K562 (cell line): ENCODE data around the gene FAAP100. TPM values are rescaled to one million over a fixed set of nuclear protein-coding genes. Genes with fewer than 3 reads are reported as not detected.

Experiments
- BCL6 ChIP-seq: fragments of 250-450 bp; sonication (Bioruptor Pico); IDR thresholded peaks from 2 replicates; pipeline ENCODE4 v1.4.0; 2020
- BHLHE40 ChIP-seq: IDR thresholded peaks from 2 replicates; pipeline ENCODE4 v1.6.1; 2011; ENCODE audit warnings: low read length, improper control_type of control experiment
- CBFA2T2 ChIP-seq: fragments of 450-650 bp; conservative IDR thresholded peaks from 2 replicates; pipeline ENCODE4 v1.6.1; 2017; ENCODE audit warnings: mild to moderate bottlenecking
- CEBPZ ChIP-seq: fragments of 150-350 bp; IDR thresholded peaks from 2 replicates; pipeline ENCODE4 v1.6.1; 2014; ENCODE audit warnings: low read depth, mild to moderate bottlenecking, low read length, borderline replicate concordance
- DPF2 ChIP-seq: fragments of 450-650 bp; IDR thresholded peaks from 2 replicates; pipeline ENCODE4 v1.6.1; 2016
- ESRRB ChIP-seq: fragments of 250-450 bp; sonication (Bioruptor Pico); IDR thresholded peaks from 2 replicates; pipeline ENCODE4 v1.5.0; 2020; ENCODE audit warnings: mild to moderate bottlenecking, moderate library complexity, borderline replicate concordance
- HOMEZ ChIP-seq: fragments of 250-450 bp; sonication (Bioruptor Pico); IDR thresholded peaks from 2 replicates; pipeline ENCODE4 v1.4.0; 2020; ENCODE audit warnings: mild to moderate bottlenecking, moderate library complexity
- KAT7 ChIP-seq: sonication (generic); formaldehyde crosslinking; IDR thresholded peaks from 2 replicates; pipeline ENCODE4 v1.8.0; 2022; ENCODE audit warnings: missing genetic modification reagents, mild to moderate bottlenecking, borderline replicate concordance
- NKRF ChIP-seq: fragments of 450-650 bp; IDR thresholded peaks from 2 replicates; pipeline ENCODE4 v1.6.1; 2016; ENCODE audit warnings: borderline replicate concordance
- RBM22 ChIP-seq: fragments of 200-400 bp; formaldehyde crosslinking; IDR thresholded peaks from 2 replicates; pipeline ENCODE4 v1.6.1; 2018; ENCODE audit warnings: low read length, low read depth; ENCODE audit not compliant: poor library complexity, severe bottlenecking
- RCOR1 ChIP-seq, 2 experiments: IDR thresholded peaks; 2 replicates each; pipeline ENCODE4 v1.6.1; 2012; ENCODE audit warnings: low read depth in 2 of 2, low read length in 2 of 2, borderline replicate concordance in 1 of 2, improper control_type of control experiment in 1 of 2
- SNIP1 ChIP-seq: fragments of 450-650 bp; IDR thresholded peaks from 2 replicates; pipeline ENCODE4 v1.7.1; 2017; ENCODE audit warnings: low read depth, mild to moderate bottlenecking
- STAG1 ChIP-seq: sonication (generic); formaldehyde crosslinking; IDR thresholded peaks from 2 replicates; pipeline ENCODE4 v1.5.0; 2020; ENCODE audit warnings: missing genetic modification reagents, borderline replicate concordance
- ZNF197 ChIP-seq: fragments of 200-800 bp; sonication (Bioruptor generic); IDR thresholded peaks from 2 replicates; pipeline ENCODE4 v1.6.1; 2016; ENCODE audit warnings: low read depth, missing genetic modification characterization, missing compliant biosample characterization
- ZNF232 ChIP-seq: sonication (generic); formaldehyde crosslinking; IDR thresholded peaks from 2 replicates; pipeline ENCODE4 v1.8.0; 2022; ENCODE audit warnings: mild to moderate bottlenecking, missing genetic modification reagents
- ZNF354B ChIP-seq: fragments of 250-450 bp; sonication (Bioruptor Pico); IDR thresholded peaks from 2 replicates; pipeline ENCODE4 v1.4.0; 2020
- ZNF740 ChIP-seq, 3 experiments: fragments of 200-800 bp in 1 of 3; sonication (Bioruptor generic) in 1 of 3; sonication (generic) in 1 of 3; formaldehyde crosslinking in 1 of 3; IDR thresholded peaks; 2 replicates each; pipeline versions ENCODE4 v1.6.1 to v1.8.0; 2016 to 2022; ENCODE audit warnings: mild to moderate bottlenecking in 2 of 3, missing compliant biosample characterization in 2 of 3, missing genetic modification characterization in 2 of 3, missing genetic modification reagents in 1 of 3
- polyA plus RNA-seq, 8 experiments: library from polyadenylated mRNA; depleted of rRNA in 4 of 8; stranded (reverse) in 5 of 8; unstranded in 3 of 8; fragments of >200 nt; fragmentation: Nextera tagmentation in 2 of 8; fragmentation: Illumina TruSeq in 1 of 8; extraction: Ambion mirVana in 2 of 8; extraction: Trizol in 1 of 8; gene quantifications; 2 replicates each; pipeline versions ENCODE4 v1.2.1 to v1.2.3, GENCODE V29; 2011 to 2014; ENCODE audit warnings: inconsistent platforms in 1 of 8, missing spikeins in 1 of 8
- total RNA-seq, 7 experiments: library from RNA; depleted of rRNA in 6 of 7; stranded (reverse); fragments of >200 nt in 6 of 7; fragmentation: Illumina TruSeq in 2 of 7; extraction: Trizol in 2 of 7; gene quantifications; 2 replicates each; pipeline versions ENCODE4 v1.2.1 to v1.2.3, GENCODE V29; 2011 to 2021; ENCODE audit warnings: low replicate concordance in 1 of 7
- TF ChIP-seq, protein P1 (sequence below): fragments of 200-800 bp; sonication (Bioruptor generic); IDR thresholded peaks from 2 replicates; pipeline ENCODE4 v1.6.1; 2017; ENCODE audit warnings: missing genetic modification characterization, missing compliant biosample characterization

FAAP100 gene
- total and polyA plus RNA-seq, 9 of the 15 experiments (the other 6 are each of a cell fraction or from before 2014, with no cell fraction given): 0.31 to 51.2 (median 12.6) TPM

DNA sequence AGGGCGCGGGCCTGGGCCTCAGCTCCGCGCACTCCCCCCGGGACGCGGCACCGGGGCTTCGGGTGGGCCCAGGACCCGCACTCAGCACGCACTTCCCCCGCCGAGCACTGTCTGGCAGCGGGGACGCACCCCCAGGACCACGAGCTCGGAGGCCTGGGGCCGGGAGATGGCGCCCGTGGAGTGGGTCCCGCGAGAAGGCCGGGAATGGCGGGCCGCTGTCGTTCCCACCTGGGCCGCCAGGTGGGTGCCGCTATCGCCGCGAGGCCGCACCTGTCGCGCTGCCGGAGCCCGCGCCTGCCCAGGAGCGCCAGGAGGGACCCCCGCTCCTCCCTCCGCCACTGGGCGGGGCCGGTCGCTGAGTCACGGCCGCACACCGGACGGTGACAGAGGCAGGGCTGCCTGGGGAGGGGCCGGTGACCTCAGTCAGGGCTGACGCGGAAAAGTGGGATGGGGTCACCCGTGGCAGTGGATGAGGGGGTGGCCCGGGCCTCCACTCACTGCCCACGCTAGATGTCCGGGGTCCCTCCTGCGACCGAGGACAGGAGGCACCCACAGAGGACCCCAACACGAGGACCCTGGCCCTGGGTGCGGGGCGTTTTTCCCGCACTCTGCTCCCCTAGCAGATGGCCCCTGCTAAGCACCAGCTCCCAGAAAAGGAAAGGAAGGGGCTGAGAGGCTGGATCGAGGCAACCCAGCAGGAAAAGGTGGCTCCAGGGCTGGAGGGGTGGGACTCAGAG lies 32.7 kb downstream of the FAAP100 start (continued):
- TF ChIP-seq CEBPZ (no peak), ESRRB (CRISPR knock-in tag) (no peak), DPF2 (peak; percentile 70), STAG1 (CRISPR knock-in tag) (0 out of 2 replicates have a peak, but pooled peaks have one; percentile 6), ZNF740 (CRISPR knock-in tag; IDR thresholded peaks at IDR 0.05) (no peak), ZNF740 (tag; IDR thresholded peaks at IDR 0.05) (no peak), BHLHE40 (peak; percentile 43), CBFA2T2 (no peak), ZNF197 (no peak), ZNF232 (no peak), KAT7 (CRISPR knock-in tag) (no peak), NKRF (no peak), HOMEZ (CRISPR knock-in tag) (no peak), RCOR1 (IDR thresholded peaks at IDR 0.05; ENCODE audit: borderline replicate concordance in 1 of 2, low read depth in 2 of 2, low read length in 2 of 2) (no peak), ZNF354B (no peak), RBM22 (no peak), BCL6 (CRISPR knock-in tag) (no peak), SNIP1 (no peak)
- TF ChIP-seq, protein P1, sequence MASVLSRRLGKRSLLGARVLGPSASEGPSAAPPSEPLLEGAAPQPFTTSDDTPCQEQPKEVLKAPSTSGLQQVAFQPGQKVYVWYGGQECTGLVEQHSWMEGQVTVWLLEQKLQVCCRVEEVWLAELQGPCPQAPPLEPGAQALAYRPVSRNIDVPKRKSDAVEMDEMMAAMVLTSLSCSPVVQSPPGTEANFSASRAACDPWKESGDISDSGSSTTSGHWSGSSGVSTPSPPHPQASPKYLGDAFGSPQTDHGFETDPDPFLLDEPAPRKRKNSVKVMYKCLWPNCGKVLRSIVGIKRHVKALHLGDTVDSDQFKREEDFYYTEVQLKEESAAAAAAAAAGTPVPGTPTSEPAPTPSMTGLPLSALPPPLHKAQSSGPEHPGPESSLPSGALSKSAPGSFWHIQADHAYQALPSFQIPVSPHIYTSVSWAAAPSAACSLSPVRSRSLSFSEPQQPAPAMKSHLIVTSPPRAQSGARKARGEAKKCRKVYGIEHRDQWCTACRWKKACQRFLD (CRISPR knock-in tag): no peak
